NCI-H146 treated with DMSO at 0.1 percent for 48 hours (cell line): ENCODE results near the gene LDLRAD3.

ENCODE experiments used
- DNase-seq: peaks from one replicate; lab custom pipeline; 2025; ENCODE audit not compliant: unreplicated experiment; lab: John Stamatoyannopoulos, UW

LDLRAD3 gene

GRCh38 chr11:36098087-36098486 lies 154.2 kb downstream of the LDLRAD3 start:
- DNase-seq = no peak

- DNase-seq = peak; percentile 47
These were observed 155.1 kb downstream of the LDLRAD3 start for GRCh38 chr11:36098853-36099375.

- DNase-seq = no peak
These were observed 157.6 kb downstream of the LDLRAD3 start for GRCh38 chr11:36101466-36101865.

GRCh38 chr11:36102868-36103267 lies 159.0 kb downstream of the LDLRAD3 start:
- DNase-seq = no peak

- no peak for DNase-seq
These were observed 160.2 kb downstream of the LDLRAD3 start for GRCh38 chr11:36103933-36104530.

GRCh38 chr11:36104660-36104992 lies 160.8 kb downstream of the LDLRAD3 start:
- DNase-seq = no peak

GRCh38 chr11:36105743-36106581 lies 162.1 kb downstream of the LDLRAD3 start:
- DNase-seq = no peak

GRCh38 chr11:36107547-36107946 lies 163.7 kb downstream of the LDLRAD3 start:
- no peak for DNase-seq

GRCh38 chr11:36108881-36109589 lies 165.2 kb downstream of the LDLRAD3 start:
- no peak for DNase-seq

- DNase-seq = no peak
These were observed 165.7 kb downstream of the LDLRAD3 start for GRCh38 chr11:36109590-36109849.

- no peak for DNase-seq
These were observed 166.2 kb downstream of the LDLRAD3 start for GRCh38 chr11:36109850-36110606.

GRCh38 chr11:36110668-36111410 lies 167.0 kb downstream of the LDLRAD3 start:
- DNase-seq = no peak

GRCh38 chr11:36114095-36114494 lies 170.2 kb downstream of the LDLRAD3 start:
- no peak for DNase-seq

GRCh38 chr11:36115378-36115801 lies 171.5 kb downstream of the LDLRAD3 start:
- DNase-seq = no peak

GRCh38 chr11:36116161-36116560 lies 172.3 kb downstream of the LDLRAD3 start:
- no peak for DNase-seq

GRCh38 chr11:36118084-36118483 lies 174.2 kb downstream of the LDLRAD3 start:
- no peak for DNase-seq

GRCh38 chr11:36119300-36119699 lies 175.4 kb downstream of the LDLRAD3 start:
- DNase-seq = no peak

GRCh38 chr11:36121054-36121453 lies 177.2 kb downstream of the LDLRAD3 start:
- no peak for DNase-seq

GRCh38 chr11:36122671-36123070 lies 178.8 kb downstream of the LDLRAD3 start:
- DNase-seq = no peak

GRCh38 chr11:36123336-36124101 lies 179.7 kb downstream of the LDLRAD3 start:
- DNase-seq = peak; percentile 37
